Keratinocyte (primary cell): ENCODE measurements around the gene F11R. TPM values are rescaled to one million over a fixed set of nuclear protein-coding genes. Genes with fewer than 3 reads are reported as not detected.
A peak's percentile ranks its signal among the peaks of the same experiment; 100 is the strongest.

Experiments
- DNase-seq: peaks from one replicate; pipeline ENCODE4 v3.0.0-alpha.2; 2011; ENCODE audit warnings: low read depth, missing footprints, low spot score
- FAIRE-seq: peaks from 2 replicates; lab custom pipeline; 2011; peaks lifted over from hg19 to GRCh38; lab: Jason Lieb, UNC
- H2AFZ ChIP-seq: 2 replicates; pipeline ENCODE4 v1.6.0; 2012; ENCODE audit warnings: low read length, control low read depth, inconsistent platforms; ENCODE audit not compliant: control insufficient read depth
- H3K27ac ChIP-seq: 2 replicates; pipeline ENCODE4 v1.5.1; 2011; ENCODE audit warnings: low read length; ENCODE audit not compliant: control insufficient read depth, insufficient read depth
- H3K27me3 ChIP-seq: 3 replicates; pipeline ENCODE4 v1.6.0; 2011; ENCODE audit warnings: low read length; ENCODE audit not compliant: control insufficient read depth, insufficient read depth; ENCODE audit errors: extremely low read depth
- H3K36me3 ChIP-seq, 2 experiments: 2 replicates in 1 of 2; 3 replicates in 1 of 2; pipeline ENCODE4 v1.5.1; 2011; ENCODE audit warnings: low read length in 2 of 2, mild to moderate bottlenecking in 1 of 2; ENCODE audit not compliant: control insufficient read depth in 2 of 2, insufficient read depth in 2 of 2; ENCODE audit errors: extremely low read depth in 1 of 2
- H3K4me1 ChIP-seq: 3 replicates; pipeline ENCODE4 v1.5.1; 2011; ENCODE audit warnings: low read length; ENCODE audit not compliant: control insufficient read depth, insufficient read depth; ENCODE audit errors: extremely low read depth
- H3K4me2 ChIP-seq: 3 replicates; pipeline ENCODE4 v1.6.0; 2011; ENCODE audit warnings: low read depth, low read length; ENCODE audit not compliant: control insufficient read depth, insufficient read depth; ENCODE audit errors: extremely low read depth
- H3K4me3 ChIP-seq, 3 experiments: fragments of 200-600 bp in 1 of 3; sonication (generic) in 1 of 3; 2 replicates in 2 of 3; 3 replicates in 1 of 3; pipeline ENCODE4 v1.5.1; 2011 to 2016; ENCODE audit warnings: low read length in 3 of 3, mild to moderate bottlenecking in 3 of 3, control low read depth in 2 of 3, inconsistent platforms in 1 of 3, low read depth in 1 of 3, mixed read lengths in 1 of 3, mixed run types in 1 of 3, moderate library complexity in 1 of 3; ENCODE audit not compliant: control insufficient read depth in 2 of 3, insufficient read depth in 2 of 3; ENCODE audit errors: extremely low read depth in 1 of 3
- H3K79me2 ChIP-seq: 2 replicates; pipeline ENCODE4 v1.6.0; 2012; ENCODE audit warnings: low read length; ENCODE audit not compliant: control insufficient read depth, insufficient read depth
- H3K9ac ChIP-seq: 3 replicates; pipeline ENCODE4 v1.6.0; 2011; ENCODE audit warnings: low read length; ENCODE audit not compliant: control insufficient read depth, insufficient read depth; ENCODE audit errors: extremely low read depth
- H3K9me1 ChIP-seq: 3 replicates; pipeline ENCODE4 v1.6.0; 2011; ENCODE audit warnings: low read length; ENCODE audit not compliant: control insufficient read depth, insufficient read depth; ENCODE audit errors: extremely low read depth
- H3K9me3 ChIP-seq: 2 replicates; pipeline ENCODE4 v1.5.1; 2012; ENCODE audit warnings: low read depth, low read length; ENCODE audit not compliant: control insufficient read depth
- H4K20me1 ChIP-seq: 3 replicates; pipeline ENCODE4 v1.6.0; 2011; ENCODE audit warnings: low read length; ENCODE audit not compliant: control insufficient read depth, insufficient read depth; ENCODE audit errors: extremely low read depth
- EZH2 ChIP-seq: IDR thresholded peaks from one replicate; pipeline ENCODE4 v1.6.1; 2012; ENCODE audit warnings: inconsistent platforms, mild to moderate bottlenecking, low read length, moderate library complexity
- dilution Hi-C: fragments of 300-500 bp; cut with MboI; formaldehyde crosslinking; loops from one replicate; pipeline ENCODE4 v1.7.0; 2020; ENCODE audit warnings: low sequenced_read_pairs; ENCODE audit not compliant: extremely low pct_ligation_motif_present
- polyA plus RNA-seq, 5 experiments: library from polyadenylated mRNA; depleted of rRNA in 3 of 5; stranded (reverse) in 3 of 5; stranded (forward) in 1 of 5; unstranded in 1 of 5; fragments of >200 nt; gene quantifications; 1 replicate in 1 of 5; 2 replicates in 3 of 5; 3 replicates in 1 of 5; pipeline versions ENCODE4 v1.2.1 to v1.2.3, GENCODE V29; 2011 to 2012; ENCODE audit warnings: missing spikeins in 2 of 5, low read depth in 1 of 5, low replicate concordance in 1 of 5
- TF ChIP-seq, protein P1 (sequence below), 3 experiments: IDR thresholded peaks in 1 of 3; conservative IDR thresholded peaks in 1 of 3; optimal IDR thresholded peaks in 1 of 3; 2 replicates in 2 of 3; 3 replicates in 1 of 3; pipeline versions ENCODE3 to v1.5.1; 2011; ENCODE audit warnings: low read length in 3 of 3, mild to moderate bottlenecking in 3 of 3, moderate library complexity in 2 of 3, control low read depth in 1 of 3, inconsistent platforms in 1 of 3; ENCODE audit not compliant: insufficient read depth in 2 of 3; ENCODE audit errors: extremely low read depth in 1 of 3

The F11R gene
- polyA plus RNA-seq, 1 donor (not counting 4 experiments of a cell fraction or from before 2014, with no cell fraction given): 224 TPM

DNA sequence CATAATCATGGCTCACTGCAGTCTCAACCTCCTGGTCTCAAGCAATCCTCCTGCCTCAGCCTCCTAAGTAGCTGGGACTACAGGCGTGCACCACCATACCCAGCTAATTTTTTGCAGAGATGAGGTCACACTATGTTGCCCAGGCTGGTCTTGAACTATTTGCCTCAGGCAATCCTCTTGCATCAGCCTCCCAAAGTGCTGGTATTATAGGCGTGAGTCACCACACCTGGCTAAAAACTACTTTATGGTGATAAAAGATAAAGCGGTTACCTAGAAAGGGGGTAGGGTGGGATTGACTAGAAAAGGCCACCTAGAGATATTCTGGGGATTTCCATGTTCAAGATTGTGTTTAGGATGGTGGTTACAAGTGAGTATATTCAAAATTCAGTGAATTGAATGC, 12.8 kb upstream of the F11R start:
- peaks cover 22% of the 10 kb centered on the region for H3K4me1 ChIP-seq
- no peak for TF ChIP-seq EZH2
- TF ChIP-seq, protein P1, sequence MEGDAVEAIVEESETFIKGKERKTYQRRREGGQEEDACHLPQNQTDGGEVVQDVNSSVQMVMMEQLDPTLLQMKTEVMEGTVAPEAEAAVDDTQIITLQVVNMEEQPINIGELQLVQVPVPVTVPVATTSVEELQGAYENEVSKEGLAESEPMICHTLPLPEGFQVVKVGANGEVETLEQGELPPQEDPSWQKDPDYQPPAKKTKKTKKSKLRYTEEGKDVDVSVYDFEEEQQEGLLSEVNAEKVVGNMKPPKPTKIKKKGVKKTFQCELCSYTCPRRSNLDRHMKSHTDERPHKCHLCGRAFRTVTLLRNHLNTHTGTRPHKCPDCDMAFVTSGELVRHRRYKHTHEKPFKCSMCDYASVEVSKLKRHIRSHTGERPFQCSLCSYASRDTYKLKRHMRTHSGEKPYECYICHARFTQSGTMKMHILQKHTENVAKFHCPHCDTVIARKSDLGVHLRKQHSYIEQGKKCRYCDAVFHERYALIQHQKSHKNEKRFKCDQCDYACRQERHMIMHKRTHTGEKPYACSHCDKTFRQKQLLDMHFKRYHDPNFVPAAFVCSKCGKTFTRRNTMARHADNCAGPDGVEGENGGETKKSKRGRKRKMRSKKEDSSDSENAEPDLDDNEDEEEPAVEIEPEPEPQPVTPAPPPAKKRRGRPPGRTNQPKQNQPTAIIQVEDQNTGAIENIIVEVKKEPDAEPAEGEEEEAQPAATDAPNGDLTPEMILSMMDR (optimal IDR thresholded peaks at IDR 0.05 in 1 of 3, IDR thresholded peaks at IDR 0.05 in 1 of 3, conservative IDR thresholded peaks at IDR 0.05 in 1 of 3; ENCODE audit: extremely low read depth in 1 of 3, insufficient read depth in 2 of 3, low read length in 3 of 3): no peak
- H3K36me3 ChIP-seq: no peaks in the 10 kb centered on the region
- DNase-seq (peak; percentile 90), FAIRE-seq (peak; percentile 90)
- dilution Hi-C loops: no loop called here
- no peak overlapping the region for H3K4me2 ChIP-seq
- no peak overlapping the region for H3K4me3 ChIP-seq
- H3K79me2 ChIP-seq: peaks cover 6% of the 10 kb centered on the region
- peak overlapping the region; percentile 18 for H3K9ac ChIP-seq
- no peak overlapping the region for H2AFZ ChIP-seq
- no peaks in the 10 kb centered on the region for H4K20me1 ChIP-seq
- H3K9me3 ChIP-seq: no peaks in the 10 kb centered on the region
- no peaks in the 10 kb centered on the region for H3K9me1 ChIP-seq
- H3K27me3 ChIP-seq: no peaks in the 10 kb centered on the region
- peak overlapping the region; percentile 61 for H3K27ac ChIP-seq

DNA sequence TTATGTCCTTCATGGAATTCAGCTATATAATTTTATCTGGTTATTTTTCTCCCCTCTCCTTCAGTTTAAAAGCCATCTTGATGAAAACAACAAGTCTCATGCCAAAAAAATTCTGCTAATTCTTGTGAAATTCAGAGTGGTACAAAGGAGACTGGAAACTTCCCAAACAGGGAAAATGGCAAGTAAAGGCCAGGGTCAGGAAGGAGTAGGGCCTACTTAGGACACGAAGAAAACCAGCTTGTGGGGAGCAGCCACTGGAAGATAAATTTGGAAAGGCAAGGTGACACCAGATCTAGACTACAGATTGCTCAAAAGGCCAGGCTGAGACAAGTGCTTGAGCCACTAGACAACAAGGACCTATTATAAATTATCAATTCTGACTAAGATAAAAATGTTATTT, 11.5 kb upstream of the F11R start:
- Histone ChIP-seq H3K9me3 (no peaks in the 10 kb centered on the region), H3K9ac (no peak overlapping the region), H3K79me2 (peaks cover 2% of the 10 kb centered on the region), H3K4me1 (peaks cover 12% of the 10 kb centered on the region), H3K27ac (peak overlapping the region; percentile 65), H3K4me2 (no peak overlapping the region), H2AFZ (no peak overlapping the region), H4K20me1 (no peaks in the 10 kb centered on the region), H3K9me1 (no peaks in the 10 kb centered on the region), H3K27me3 (no peaks in the 10 kb centered on the region), H3K4me3 (no peak overlapping the region), H3K36me3 (no peaks in the 10 kb centered on the region)
- no peak for FAIRE-seq
- no peak for DNase-seq
- dilution Hi-C loops: no loop called here
- TF ChIP-seq, protein P1 (optimal IDR thresholded peaks at IDR 0.05 in 1 of 3, IDR thresholded peaks at IDR 0.05 in 1 of 3, conservative IDR thresholded peaks at IDR 0.05 in 1 of 3; ENCODE audit: extremely low read depth in 1 of 3, insufficient read depth in 2 of 3, low read length in 3 of 3): no peak
- no peak for TF ChIP-seq EZH2
